ENCODE data around the gene ZNRF2.

ZNRF2 gene

DNA sequence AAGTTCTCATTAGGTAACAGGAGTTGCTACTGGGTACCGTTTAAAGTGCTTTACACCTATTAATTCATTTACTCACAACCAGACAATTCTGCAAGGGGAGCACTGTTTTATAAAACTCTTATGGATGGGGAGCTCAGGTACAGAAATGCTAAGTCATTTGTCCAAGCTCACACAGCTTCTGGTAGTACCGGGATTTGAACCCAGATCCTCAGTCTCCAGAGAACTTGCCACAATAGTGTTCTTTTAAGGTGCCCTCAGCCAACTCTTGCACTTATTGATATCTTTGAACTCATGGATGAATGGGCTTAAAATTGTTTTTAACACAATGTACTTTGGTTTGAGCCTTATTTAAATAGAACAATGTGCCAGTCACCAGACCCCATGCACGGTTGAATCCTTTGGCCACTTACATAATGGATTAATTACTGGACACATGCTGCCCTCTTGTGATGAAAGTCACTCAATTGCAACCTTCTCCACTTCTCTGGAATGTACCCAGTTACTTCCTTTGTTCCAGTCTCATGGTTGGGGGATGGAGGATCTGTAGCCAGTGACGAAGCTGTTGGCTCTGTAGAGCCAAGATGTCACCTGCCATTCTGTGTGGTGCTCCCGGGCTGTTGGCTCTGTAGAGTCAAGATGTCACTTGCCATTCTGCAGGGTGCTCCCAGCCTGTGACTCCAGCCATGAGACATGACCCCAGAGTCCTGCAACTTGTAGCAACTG, 128.5 kb downstream of the ZNRF2 start:
- DNase-seq = peak; percentile 84

- DNase-seq = no peak
Observed at GRCh38 chr7:30413864-30414263, 129.5 kb downstream of the ZNRF2 start.
